PFSK-1 (cell line): ENCODE data around the gene FCRL1.

Source experiments
- FOXP2 ChIP-seq: optimal IDR thresholded peaks from 2 replicates; pipeline ENCODE3; 2011; ENCODE audit warnings: borderline replicate concordance, control low read depth, inconsistent platforms; ENCODE audit not compliant: insufficient read depth; ENCODE audit errors: extremely low read length, extremely low read depth
- POLR2AphosphoS5 ChIP-seq: IDR thresholded peaks from 2 replicates; pipeline ENCODE4 v1.6.1; 2012; ENCODE audit warnings: low read depth, mild to moderate bottlenecking, control low read depth, low read length, moderate library complexity
- SIN3A ChIP-seq: IDR thresholded peaks from 2 replicates; pipeline ENCODE4 v1.6.1; 2012; ENCODE audit warnings: mild to moderate bottlenecking, low read length, moderate library complexity, borderline replicate concordance; ENCODE audit not compliant: insufficient read depth
- TAF1 ChIP-seq: IDR thresholded peaks from 2 replicates; pipeline ENCODE4 v1.6.1; 2012; ENCODE audit warnings: low read length, control low read depth, borderline replicate concordance; ENCODE audit not compliant: insufficient read depth
- TF ChIP-seq, protein P1 (sequence below), 2 experiments: IDR thresholded peaks; 2 replicates each; pipeline versions ENCODE4 v1.6.1 to v1.8.0; 2011 to 2012; ENCODE audit warnings: low read depth in 2 of 2, low read length in 2 of 2, control low read depth in 1 of 2, inconsistent platforms in 1 of 2, mild to moderate bottlenecking in 1 of 2, moderate library complexity in 1 of 2; ENCODE audit not compliant: insufficient read depth in 1 of 2

DNA sequence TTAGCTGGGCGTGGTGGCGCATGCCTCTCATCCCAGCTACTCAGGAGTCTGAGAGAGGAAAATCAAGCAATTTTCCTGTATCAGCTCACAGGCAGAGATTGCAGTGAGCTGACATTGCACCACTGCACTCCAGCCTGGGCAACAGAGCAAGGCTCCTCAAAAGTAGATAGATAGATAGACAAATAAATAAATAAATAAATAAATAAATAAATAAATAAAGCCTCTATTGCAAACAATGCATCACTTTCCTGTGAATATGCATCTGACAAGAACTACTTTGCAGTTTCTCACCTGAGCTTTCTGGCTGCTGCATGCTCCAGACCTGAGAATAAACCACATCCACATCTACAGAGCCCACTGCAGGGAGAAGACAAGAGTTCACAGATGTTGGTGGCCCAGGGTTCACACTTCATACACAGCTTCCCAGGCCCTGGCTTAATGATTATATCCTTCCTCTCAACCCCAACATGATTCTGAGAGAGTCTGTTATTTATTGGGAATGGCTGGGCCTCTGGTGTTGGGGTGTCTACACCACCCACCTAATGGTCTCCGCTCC is 71.6 kb downstream of the FCRL1 start:
- TF ChIP-seq SIN3A (no peak), POLR2AphosphoS5 (no peak), TAF1 (no peak), FOXP2 (no peak)
- TF ChIP-seq, protein P1, sequence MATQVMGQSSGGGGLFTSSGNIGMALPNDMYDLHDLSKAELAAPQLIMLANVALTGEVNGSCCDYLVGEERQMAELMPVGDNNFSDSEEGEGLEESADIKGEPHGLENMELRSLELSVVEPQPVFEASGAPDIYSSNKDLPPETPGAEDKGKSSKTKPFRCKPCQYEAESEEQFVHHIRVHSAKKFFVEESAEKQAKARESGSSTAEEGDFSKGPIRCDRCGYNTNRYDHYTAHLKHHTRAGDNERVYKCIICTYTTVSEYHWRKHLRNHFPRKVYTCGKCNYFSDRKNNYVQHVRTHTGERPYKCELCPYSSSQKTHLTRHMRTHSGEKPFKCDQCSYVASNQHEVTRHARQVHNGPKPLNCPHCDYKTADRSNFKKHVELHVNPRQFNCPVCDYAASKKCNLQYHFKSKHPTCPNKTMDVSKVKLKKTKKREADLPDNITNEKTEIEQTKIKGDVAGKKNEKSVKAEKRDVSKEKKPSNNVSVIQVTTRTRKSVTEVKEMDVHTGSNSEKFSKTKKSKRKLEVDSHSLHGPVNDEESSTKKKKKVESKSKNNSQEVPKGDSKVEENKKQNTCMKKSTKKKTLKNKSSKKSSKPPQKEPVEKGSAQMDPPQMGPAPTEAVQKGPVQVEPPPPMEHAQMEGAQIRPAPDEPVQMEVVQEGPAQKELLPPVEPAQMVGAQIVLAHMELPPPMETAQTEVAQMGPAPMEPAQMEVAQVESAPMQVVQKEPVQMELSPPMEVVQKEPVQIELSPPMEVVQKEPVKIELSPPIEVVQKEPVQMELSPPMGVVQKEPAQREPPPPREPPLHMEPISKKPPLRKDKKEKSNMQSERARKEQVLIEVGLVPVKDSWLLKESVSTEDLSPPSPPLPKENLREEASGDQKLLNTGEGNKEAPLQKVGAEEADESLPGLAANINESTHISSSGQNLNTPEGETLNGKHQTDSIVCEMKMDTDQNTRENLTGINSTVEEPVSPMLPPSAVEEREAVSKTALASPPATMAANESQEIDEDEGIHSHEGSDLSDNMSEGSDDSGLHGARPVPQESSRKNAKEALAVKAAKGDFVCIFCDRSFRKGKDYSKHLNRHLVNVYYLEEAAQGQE (IDR thresholded peaks at IDR 0.05; ENCODE audit: insufficient read depth in 1 of 2, low read depth in 2 of 2, low read length in 2 of 2), result no peak
